Mesothelial cell of epicardium (in vitro differentiated cells): ENCODE data around the gene CYTH1. TPM values are rescaled to one million over a fixed set of nuclear protein-coding genes. Genes with fewer than 3 reads are reported as not detected.

ENCODE experiments used
- DNase-seq, 2 experiments: peaks; one replicate each; pipeline ENCODE4 v3.0.0; 2021; ENCODE audit warnings: low spot score in 2 of 2; ENCODE audit not compliant: unreplicated experiment in 2 of 2
- H3K27ac Mint-ChIP-seq: 2 replicates; pipeline ENCODE4 v1.8.0; 2021; ENCODE audit warnings: mixed read lengths
- H3K27me3 Mint-ChIP-seq: 2 replicates; pipeline ENCODE4 v1.8.0; 2021; ENCODE audit warnings: low read depth, mixed read lengths
- H3K36me3 Mint-ChIP-seq: 2 replicates; pipeline ENCODE4 v1.8.0; 2021; ENCODE audit warnings: mixed read lengths
- H3K4me1 Mint-ChIP-seq: 2 replicates; pipeline ENCODE4 v1.8.0; 2021; ENCODE audit warnings: mixed read lengths
- H3K4me3 Mint-ChIP-seq: 2 replicates; pipeline ENCODE4 v1.8.0; 2021; ENCODE audit warnings: mild to moderate bottlenecking, moderate library complexity, mixed read lengths
- H3K9me3 Mint-ChIP-seq: 2 replicates; pipeline ENCODE4 v1.8.0; 2021; ENCODE audit warnings: mixed read lengths
- CTCF ChIP-seq: fragments of 200-600 bp; sonication (generic); IDR thresholded peaks from one replicate; pipeline ENCODE4 v1.5.0; 2021; ENCODE audit warnings: antibody characterized with exemption; ENCODE audit not compliant: unreplicated experiment
- total RNA-seq: library from RNA; stranded (reverse); gene quantifications from 3 replicates; pipeline ENCODE4 v1.2.1, GENCODE V29; 2021

Gene CYTH1
- total RNA-seq, 1 donor from 2014 or later = 42.8 TPM

- Mint-ChIP-seq H3K27ac (no peak overlapping the region), H3K27me3 (no peaks in the 10 kb centered on the region), H3K4me3 (no peak overlapping the region), H3K36me3 (peaks cover 45% of the 10 kb centered on the region), H3K4me1 (no peaks in the 10 kb centered on the region), H3K9me3 (no peaks in the 10 kb centered on the region)
- TF ChIP-seq CTCF = no peak
- no peak for DNase-seq
Observed at GRCh38 chr17:78817123-78817522, 35.0 kb upstream of the CYTH1 start.

GRCh38 chr17:78815696-78816095 is 33.6 kb upstream of the CYTH1 start:
- Mint-ChIP-seq H3K9me3 (no peaks in the 10 kb centered on the region), H3K27me3 (no peaks in the 10 kb centered on the region), H3K27ac (no peak overlapping the region), H3K4me1 (no peaks in the 10 kb centered on the region), H3K36me3 (peaks cover 42% of the 10 kb centered on the region), H3K4me3 (no peak overlapping the region)
- no peak for DNase-seq
- TF ChIP-seq CTCF = no peak

GRCh38 chr17:78812855-78813254 is 30.8 kb upstream of the CYTH1 start:
- no peak overlapping the region for H3K27ac Mint-ChIP-seq
- no peak for TF ChIP-seq CTCF
- no peak for DNase-seq
- peaks cover 46% of the 10 kb centered on the region for H3K36me3 Mint-ChIP-seq
- H3K9me3 Mint-ChIP-seq = no peaks in the 10 kb centered on the region
- H3K27me3 Mint-ChIP-seq = no peaks in the 10 kb centered on the region
- no peak overlapping the region for H3K4me3 Mint-ChIP-seq
- H3K4me1 Mint-ChIP-seq = no peaks in the 10 kb centered on the region

- Mint-ChIP-seq H3K36me3 (peaks cover 61% of the 10 kb centered on the region), H3K27me3 (no peaks in the 10 kb centered on the region), H3K9me3 (no peaks in the 10 kb centered on the region), H3K4me1 (no peaks in the 10 kb centered on the region), H3K4me3 (no peak overlapping the region), H3K27ac (no peak overlapping the region)
- no peak for DNase-seq
- TF ChIP-seq CTCF = no peak
Observed at GRCh38 chr17:78808163-78808562, 26.1 kb upstream of the CYTH1 start.

- no peak for DNase-seq
- H3K9me3 Mint-ChIP-seq = no peaks in the 10 kb centered on the region
- no peak overlapping the region for H3K4me3 Mint-ChIP-seq
- no peaks in the 10 kb centered on the region for H3K27me3 Mint-ChIP-seq
- TF ChIP-seq CTCF = no peak
- peaks cover 4% of the 10 kb centered on the region for H3K4me1 Mint-ChIP-seq
- H3K36me3 Mint-ChIP-seq = peaks cover 58% of the 10 kb centered on the region
- no peak overlapping the region for H3K27ac Mint-ChIP-seq
Observed at GRCh38 chr17:78806451-78806850, 24.4 kb upstream of the CYTH1 start.

GRCh38 chr17:78805301-78805700 is 23.2 kb upstream of the CYTH1 start:
- H3K4me3 Mint-ChIP-seq = no peak overlapping the region
- no peaks in the 10 kb centered on the region for H3K27me3 Mint-ChIP-seq
- H3K9me3 Mint-ChIP-seq = no peaks in the 10 kb centered on the region
- no peak overlapping the region for H3K27ac Mint-ChIP-seq
- peaks cover 8% of the 10 kb centered on the region for H3K4me1 Mint-ChIP-seq
- H3K36me3 Mint-ChIP-seq = peaks cover 53% of the 10 kb centered on the region
- no peak for DNase-seq
- no peak for TF ChIP-seq CTCF
